HL-60 (cell line): ENCODE measurements around the gene CTSA.

ENCODE experiments used
- GABPA ChIP-seq: IDR thresholded peaks from 2 replicates; pipeline ENCODE4 v1.6.1; 2012; ENCODE audit warnings: low read depth
- POLR2AphosphoS5 ChIP-seq: IDR thresholded peaks from 2 replicates; pipeline ENCODE4 v1.6.1; 2012; ENCODE audit warnings: low read depth
- SPI1 ChIP-seq: IDR thresholded peaks from 2 replicates; pipeline ENCODE4 v1.6.1; 2012; ENCODE audit warnings: low read depth, mild to moderate bottlenecking, borderline replicate concordance
- TF ChIP-seq, protein P1 (sequence below): IDR thresholded peaks from one replicate; pipeline ENCODE4 v1.5.1; 2011; ENCODE audit warnings: low read length, control low read depth, inconsistent platforms; ENCODE audit not compliant: insufficient read depth

DNA sequence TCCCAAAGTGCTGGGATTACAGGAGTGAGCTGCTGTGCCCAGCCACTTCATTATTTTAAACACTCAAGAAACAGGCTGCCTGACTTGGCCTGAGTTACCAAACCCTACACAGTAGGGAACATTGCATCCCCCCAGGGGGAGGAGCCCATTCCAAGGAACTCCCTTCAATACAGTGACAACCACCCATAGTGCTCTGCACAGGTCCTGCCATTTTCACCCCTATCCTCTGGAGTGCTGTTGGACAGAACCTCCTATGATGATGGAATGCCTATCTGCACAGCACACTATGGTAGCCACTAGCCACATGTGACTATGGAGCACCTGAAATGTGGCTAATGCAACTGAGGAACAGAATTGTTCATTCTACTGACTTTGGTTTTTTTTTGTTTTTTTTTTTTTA, 45.7 kb upstream of the CTSA start:
- TF ChIP-seq, protein P1, sequence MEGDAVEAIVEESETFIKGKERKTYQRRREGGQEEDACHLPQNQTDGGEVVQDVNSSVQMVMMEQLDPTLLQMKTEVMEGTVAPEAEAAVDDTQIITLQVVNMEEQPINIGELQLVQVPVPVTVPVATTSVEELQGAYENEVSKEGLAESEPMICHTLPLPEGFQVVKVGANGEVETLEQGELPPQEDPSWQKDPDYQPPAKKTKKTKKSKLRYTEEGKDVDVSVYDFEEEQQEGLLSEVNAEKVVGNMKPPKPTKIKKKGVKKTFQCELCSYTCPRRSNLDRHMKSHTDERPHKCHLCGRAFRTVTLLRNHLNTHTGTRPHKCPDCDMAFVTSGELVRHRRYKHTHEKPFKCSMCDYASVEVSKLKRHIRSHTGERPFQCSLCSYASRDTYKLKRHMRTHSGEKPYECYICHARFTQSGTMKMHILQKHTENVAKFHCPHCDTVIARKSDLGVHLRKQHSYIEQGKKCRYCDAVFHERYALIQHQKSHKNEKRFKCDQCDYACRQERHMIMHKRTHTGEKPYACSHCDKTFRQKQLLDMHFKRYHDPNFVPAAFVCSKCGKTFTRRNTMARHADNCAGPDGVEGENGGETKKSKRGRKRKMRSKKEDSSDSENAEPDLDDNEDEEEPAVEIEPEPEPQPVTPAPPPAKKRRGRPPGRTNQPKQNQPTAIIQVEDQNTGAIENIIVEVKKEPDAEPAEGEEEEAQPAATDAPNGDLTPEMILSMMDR: no peak
- TF ChIP-seq POLR2AphosphoS5 (no peak), GABPA (no peak), SPI1 (no peak)
